GM19372 (cell line): ENCODE measurements around the gene ZNF592.

ENCODE experiments used
- ATAC-seq: cut with Tn5 transposase; IDR thresholded peaks from one replicate; pipeline ENCODE4 v1.9.1; 2021; ENCODE audit warnings: mild to moderate bottlenecking, low read depth, moderate library complexity; ENCODE audit not compliant: unreplicated experiment

ZNF592 gene, protein sequence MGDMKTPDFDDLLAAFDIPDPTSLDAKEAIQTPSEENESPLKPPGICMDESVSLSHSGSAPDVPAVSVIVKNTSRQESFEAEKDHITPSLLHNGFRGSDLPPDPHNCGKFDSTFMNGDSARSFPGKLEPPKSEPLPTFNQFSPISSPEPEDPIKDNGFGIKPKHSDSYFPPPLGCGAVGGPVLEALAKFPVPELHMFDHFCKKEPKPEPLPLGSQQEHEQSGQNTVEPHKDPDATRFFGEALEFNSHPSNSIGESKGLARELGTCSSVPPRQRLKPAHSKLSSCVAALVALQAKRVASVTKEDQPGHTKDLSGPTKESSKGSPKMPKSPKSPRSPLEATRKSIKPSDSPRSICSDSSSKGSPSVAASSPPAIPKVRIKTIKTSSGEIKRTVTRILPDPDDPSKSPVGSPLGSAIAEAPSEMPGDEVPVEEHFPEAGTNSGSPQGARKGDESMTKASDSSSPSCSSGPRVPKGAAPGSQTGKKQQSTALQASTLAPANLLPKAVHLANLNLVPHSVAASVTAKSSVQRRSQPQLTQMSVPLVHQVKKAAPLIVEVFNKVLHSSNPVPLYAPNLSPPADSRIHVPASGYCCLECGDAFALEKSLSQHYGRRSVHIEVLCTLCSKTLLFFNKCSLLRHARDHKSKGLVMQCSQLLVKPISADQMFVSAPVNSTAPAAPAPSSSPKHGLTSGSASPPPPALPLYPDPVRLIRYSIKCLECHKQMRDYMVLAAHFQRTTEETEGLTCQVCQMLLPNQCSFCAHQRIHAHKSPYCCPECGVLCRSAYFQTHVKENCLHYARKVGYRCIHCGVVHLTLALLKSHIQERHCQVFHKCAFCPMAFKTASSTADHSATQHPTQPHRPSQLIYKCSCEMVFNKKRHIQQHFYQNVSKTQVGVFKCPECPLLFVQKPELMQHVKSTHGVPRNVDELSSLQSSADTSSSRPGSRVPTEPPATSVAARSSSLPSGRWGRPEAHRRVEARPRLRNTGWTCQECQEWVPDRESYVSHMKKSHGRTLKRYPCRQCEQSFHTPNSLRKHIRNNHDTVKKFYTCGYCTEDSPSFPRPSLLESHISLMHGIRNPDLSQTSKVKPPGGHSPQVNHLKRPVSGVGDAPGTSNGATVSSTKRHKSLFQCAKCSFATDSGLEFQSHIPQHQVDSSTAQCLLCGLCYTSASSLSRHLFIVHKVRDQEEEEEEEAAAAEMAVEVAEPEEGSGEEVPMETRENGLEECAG (N-terminal part only)

DNA sequence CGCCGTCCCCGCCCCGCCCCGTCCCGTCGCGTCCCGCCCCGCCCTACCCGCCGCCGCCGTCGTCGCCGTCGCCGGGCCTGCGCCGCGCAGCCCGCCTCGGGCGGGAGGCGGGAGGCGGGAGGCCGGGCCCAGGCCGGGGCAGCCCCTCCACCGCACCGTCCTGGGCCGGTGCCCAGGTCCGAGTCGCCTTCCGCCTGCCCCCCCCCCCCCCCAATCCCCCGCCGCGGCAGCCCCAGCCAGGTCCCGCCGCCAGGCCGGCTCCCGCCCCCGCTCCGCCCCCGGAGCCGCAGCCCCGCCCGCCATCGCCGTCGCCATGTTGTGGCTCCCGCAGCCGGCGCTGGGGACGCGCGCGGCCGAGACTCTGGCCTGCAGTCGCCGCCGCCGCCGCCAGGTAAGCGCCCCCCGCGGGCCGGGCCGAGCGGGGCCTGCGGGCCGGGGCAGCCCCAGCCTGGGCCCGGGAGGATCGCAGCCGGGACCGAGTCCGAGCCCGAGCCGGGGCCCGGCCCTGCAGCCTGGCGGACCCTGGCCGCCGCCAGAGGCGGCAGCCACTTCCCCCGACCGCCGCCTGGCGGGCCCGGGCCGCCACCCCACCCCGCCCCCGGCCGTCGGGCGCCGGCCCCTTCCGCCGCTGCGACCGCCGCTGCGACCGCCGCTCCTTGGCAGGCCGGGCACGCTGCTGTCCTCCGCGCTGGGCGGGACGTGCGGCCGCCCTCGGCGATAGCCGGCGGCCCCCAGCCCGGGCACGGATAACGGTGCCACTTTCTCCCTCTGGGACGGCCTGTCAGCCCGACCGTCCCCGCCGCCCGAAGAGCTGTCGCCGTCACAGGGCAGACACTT is at the start of gene ZNF592:
Gene ZNF592, plus strand, starts transcription at position 319 of the 837 bp plus-strand sequence. CDS start 34,084 bp downstream, outside the sequence.
- peak; percentile 56 for ATAC-seq

DNA sequence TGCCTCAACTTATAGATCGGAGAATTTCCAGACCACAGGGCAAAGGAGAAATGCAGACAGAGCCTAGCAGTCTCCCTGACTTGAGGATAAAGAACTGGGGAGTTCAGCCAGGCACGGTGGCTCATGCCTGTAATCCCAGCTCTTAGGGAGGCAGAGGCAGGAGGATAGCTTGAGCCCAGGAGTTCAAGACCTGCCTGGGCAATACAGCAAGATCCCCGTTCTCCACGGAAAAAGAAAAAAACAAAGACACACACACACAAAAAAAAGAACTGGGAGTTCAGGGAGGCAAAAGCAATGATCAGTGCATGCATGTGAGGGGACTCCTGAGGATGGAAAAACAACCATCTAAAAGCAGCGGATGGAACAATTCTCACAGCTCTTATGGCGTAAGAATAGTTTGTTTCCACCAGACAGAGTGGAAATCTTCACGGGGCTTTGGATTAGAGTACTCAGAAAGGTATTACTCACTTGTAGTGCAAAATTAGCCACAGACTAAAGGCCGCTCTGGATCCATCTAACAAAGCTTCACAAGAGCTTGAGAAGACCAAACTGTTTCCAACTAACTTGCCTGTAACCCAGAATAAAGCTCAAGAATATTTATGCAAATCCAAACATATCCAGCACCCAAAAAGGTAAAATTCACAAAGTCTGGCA is 48.7 kb upstream of the ZNF592 start:
- no peak for ATAC-seq

DNA sequence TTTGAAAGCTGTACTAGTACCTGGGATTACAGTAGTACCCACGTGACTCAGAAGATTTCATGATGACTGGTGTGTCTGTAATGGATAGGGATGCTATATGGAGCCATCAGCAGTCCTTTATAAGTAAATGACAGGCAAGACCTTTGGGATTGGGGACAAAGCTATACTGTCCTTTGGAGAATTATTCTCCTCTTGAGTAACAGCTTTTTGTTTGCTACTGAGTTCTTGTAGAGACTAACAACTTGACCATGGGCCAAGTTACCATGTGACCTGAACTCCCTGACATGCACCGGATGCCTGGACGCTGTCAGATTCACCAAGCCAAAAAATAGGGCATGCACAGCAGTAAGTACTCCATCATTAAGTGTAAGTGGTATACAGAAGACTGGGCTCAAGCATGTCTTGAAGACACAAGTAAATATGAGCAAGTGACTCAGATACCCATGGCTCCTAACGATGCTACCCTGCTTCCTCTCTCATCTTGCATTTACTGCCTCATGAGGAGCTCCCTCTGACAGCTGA is 45.4 kb upstream of the ZNF592 start:
- ATAC-seq: no peak

DNA sequence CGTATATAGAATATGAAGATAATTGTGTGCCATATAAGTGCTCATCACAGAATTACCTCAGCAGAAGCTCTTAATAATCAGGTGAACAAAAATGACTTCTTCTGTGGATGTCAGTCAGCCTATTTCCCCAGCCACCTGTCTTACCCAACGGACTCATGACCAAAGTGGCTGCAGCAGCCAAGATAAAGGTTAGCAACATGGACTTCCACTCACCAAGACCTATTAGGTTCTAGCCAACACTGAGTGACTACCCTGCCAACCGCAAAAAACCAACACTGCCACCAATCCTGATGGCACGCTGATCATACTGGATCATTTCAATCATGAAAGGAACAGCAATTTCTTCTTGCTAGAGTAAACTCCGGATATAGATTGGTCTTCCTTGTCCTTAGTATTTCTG is 44.6 kb upstream of the ZNF592 start:
- ATAC-seq: no peak

DNA sequence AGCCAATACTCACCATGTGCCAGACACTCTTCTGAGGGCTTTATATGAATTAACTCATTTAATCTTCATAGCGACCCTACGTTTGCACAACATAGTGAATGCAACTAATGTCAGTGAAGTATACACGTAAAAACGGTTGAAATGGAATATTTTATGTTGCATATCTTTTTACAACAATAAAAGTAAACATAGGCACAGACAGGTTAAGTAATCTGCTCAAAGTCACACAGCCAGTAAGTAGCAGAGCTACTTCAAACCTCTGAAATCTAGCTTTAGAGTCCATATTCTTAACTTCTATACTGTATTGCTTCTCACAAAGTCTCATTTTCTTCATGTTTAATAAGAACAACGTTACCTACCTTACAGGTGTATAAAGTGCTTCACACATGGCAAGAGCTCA is 34.0 kb upstream of the ZNF592 start:
- no peak for ATAC-seq

DNA sequence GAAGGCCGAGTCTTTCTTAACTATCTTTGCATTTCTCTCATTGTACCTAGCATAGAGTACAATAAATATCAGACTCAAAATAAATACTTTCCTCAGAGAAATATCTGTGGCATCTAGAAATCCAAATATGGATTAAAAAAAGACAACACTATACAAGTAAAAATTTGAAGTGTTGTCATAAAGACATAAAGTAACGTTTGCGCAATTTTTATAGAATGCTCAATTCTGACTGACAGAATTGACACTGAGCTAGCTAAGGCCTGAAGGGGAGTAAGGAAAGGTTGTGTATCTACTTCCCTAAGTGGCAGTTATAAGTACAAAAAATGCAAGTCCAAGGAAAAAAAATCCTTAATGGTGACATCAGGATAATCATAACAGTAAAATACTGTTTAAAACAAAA is 33.6 kb upstream of the ZNF592 start:
- no peak for ATAC-seq

DNA sequence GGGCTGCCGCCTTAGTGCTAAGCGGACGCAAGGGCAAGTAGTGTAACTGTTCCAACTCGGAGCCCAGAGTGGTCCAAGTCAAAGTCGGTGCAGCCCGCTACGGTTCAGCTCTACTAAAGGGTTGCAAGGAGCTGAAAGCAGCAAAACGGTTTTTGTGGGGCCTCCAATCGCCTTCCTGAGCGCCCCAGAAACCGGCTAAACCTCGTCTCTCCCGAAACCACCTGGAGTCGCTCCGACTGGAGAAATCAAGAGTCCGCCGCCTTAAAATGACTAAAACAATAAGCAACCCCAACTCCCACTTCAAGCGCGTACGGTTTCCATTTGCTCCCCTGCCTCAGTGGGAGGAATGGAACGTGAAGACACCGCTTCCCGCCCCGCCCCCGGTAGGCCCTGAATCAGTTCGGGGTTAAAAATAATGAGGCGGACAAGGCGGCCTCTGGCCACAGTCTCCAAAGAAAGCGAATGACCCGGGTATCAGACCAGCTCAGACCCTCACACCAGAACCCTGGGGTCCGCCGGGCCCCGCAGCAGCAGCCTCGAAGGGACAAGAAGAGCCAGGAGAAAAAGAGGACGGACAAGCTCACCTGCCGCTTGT is 32.9 kb upstream of the ZNF592 start:
- ATAC-seq: no peak

DNA sequence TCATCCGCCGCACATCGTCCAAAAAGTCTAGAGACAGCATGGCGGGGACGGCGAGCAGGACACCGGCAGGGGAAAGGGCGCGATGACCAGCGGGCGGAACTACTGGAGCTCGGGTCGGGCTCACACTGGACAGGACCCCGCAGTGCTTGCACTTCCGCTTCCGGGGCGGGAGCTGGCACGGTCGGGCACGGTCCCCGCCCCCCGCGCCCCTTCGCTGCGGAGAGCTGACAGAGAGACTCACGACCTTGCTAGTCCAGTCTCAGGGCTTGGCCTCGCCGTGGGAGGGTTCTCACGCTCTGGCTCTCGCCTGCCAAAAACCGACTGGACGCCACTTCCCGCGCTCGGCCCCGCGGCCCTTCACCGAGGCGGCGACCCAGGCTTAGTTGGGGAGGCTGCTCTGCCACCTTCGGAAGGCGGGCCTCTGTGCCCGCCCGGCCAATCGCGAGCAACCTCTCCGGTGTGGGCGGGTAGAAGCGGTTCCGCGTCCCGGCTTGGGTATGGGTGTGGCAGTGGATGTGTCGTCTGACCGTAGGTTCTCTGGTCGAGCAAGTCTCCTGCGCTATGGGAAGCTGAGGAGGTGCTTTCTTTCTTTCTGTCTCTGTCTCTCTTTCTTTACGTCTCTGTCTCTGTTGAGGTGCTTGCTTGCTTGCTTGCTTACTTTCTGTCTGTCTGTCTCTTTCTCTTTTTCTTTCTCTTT is 32.2 kb upstream of the ZNF592 start, which contains the start of gene SEC11A:
Gene SEC11A, minus strand, starts transcription at position 104 of the 697 bp plus-strand sequence. Its CDS starts 64 bp downstream, at position 40.
- ATAC-seq: peak; percentile 91

DNA sequence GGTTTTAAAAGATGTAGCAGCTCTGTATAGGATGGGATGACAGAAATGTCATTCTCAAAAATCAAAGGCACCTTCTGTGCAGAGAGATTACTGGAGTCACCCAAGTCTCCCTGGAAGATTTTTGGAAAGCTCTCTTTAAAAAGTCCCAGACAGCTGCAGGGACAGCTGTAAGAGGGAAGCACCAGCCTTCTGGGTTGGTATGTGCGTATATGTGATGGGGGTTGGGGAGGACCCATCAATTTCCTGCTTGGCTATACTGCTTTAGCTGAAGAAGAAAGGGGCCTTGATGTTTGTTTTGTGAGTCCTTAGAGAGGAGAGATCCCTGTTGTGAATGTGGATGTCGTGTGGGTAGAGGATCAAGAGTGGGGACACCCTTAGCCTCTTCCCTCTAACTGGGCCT is 27.0 kb upstream of the ZNF592 start:
- no peak for ATAC-seq

DNA sequence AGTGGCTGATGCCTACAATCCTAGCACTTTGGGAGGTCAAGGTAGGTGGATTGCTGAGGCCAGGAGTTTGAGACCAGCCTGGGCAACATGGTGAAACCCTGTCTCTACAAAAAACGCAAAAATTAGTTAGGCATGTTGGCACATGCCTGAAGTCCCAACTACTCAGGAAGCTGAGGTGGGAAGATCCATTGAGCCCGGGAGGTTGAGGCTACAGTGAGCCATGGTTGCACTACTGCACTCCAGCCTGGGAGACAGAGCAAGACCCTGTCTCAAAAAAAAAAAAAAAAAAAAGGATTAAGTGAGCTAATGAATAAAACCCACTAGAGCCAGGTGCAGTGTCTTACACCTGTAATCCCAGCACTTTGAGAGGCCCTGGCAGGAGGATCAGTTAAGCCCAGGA is 25.8 kb upstream of the ZNF592 start:
- ATAC-seq: no peak

DNA sequence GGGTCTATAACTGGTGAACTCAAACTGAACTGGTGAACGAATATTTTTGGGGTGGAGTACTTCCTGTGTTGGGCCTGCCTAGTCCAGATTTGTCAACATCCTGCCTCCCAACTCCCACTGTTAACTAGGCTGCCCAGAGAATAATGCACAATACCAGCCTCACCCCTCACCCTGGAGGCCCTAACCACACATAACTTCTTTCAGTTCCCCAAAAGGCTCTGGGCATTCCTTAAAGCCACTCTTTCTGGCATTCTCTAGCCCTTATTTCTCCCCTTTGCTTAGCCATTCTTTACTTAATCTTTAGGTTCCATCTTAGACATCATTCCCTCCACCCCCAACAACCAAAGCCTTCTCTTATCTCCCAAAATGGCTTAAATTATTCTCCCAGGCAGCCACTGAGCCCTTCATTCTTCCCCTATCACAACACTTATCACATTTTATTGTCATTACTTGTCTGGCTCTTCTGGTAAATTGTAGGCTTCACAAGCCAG is 23.3 kb upstream of the ZNF592 start:
- no peak for ATAC-seq

DNA sequence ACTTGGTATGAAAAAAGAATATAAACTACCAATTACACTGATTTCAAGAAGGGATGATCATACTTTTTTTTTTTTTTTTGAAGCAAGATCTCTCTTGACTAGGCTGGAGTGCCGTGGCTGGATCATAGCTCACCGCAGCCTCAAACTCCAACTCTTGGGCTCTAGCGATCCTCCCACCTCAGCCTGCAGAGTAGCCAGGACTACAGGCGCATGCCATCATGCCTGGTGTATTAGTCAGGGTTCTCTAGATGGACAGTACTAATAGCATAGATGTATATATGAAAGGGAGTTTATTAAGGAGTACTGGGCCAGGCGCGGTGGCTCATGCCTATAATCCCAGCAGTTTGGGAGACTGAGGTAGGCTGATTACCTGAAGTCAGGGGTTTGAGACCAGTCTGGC is 21.0 kb upstream of the ZNF592 start:
- no peak for ATAC-seq

DNA sequence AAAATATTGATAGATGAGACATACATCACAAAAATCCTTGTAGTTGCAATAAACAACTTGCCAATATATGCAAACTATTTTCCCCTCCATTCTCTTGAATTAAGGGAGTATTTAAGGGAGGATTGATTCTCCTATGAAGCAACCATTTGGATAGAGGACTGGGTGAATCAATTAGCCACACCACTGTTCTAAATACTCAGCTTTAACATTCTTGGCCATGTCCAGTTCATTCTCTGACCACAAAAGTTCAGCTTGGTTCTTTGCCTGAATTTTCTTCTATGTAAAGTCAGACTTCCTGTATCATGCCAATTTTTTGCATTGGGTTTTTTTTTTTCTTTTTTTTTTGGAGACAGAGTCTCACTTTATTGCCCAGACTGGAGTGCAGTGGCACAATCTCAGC is 16.6 kb upstream of the ZNF592 start:
- ATAC-seq: no peak

DNA sequence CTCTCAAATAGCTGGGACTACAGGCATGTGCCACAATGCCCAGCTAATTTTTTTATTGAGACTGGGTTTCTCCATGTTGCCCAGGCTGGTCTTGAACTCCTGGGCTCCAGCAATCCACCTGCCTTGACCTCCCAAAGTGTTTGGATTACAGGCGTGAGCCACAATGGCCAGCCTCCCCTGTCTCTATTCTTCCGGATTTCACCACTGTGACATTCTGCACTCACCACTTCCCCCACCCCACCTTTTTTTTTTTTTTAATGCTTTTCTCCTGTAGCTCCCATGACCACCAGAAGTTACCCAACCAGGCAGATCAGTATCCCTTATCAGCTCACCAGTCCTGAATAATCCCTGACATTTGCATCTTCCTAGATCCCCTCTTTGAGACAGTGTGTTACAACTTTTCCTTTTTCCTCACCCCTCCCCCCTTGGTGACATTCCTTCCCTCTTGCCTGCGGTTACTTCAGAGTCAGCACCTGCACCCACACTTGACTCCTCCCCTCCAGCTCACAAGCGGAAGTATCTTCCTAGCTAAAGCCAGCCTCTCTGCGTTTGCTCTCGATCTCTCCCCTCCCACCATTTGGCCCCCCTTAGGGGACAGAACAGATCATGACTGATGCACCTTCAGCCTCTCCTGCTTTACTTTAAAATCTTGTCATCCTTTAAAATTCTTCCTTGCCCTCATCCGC is 13.5 kb upstream of the ZNF592 start:
- ATAC-seq: peak; percentile 64

DNA sequence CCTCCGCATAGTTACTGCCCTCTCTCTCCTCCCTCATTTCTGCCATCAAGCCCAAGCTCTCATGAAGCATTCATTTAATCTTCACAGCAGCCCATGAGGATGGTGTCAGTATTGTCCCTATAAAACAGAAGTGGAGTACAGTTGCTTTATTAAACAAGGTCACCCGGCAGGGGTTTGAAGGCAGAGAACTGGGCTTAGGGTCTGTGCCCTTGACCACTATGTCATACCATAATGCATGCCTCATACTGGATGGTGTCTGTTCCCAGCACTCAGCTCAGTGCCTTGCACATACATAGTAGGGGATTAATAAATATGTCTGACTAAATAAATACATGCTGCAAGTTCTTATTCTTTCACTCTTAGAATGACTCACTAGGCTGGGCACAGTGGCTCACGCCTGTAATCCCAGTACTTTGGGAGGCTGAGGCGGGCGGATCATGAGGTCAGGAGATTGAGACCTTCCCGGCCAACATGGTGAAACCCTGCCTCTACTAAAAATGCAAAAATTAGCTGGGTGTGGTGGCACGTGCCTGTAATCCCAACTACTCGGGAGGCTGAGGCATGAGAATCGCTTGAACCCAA is 12.8 kb upstream of the ZNF592 start:
- peak; percentile 17 for ATAC-seq

DNA sequence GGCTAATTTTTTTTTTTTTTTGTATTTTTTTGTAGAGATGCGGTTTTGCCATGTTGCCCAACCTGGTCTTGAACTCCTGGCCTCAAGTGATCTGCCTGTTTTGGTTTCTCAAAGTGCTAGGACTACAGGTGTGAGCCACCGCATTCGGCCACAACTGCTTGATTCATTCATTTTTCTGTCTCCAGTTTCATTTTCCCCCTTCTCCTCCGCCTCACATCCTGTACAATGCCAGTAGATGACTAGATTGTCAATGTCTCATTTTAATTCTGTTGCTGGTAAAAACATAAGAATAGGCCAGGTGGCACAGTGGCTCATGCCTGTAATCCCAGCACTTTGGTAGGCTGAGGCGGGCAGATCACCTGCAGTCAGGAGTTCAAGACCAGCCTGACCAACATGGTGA is 12.0 kb upstream of the ZNF592 start:
- ATAC-seq: peak; percentile 45

DNA sequence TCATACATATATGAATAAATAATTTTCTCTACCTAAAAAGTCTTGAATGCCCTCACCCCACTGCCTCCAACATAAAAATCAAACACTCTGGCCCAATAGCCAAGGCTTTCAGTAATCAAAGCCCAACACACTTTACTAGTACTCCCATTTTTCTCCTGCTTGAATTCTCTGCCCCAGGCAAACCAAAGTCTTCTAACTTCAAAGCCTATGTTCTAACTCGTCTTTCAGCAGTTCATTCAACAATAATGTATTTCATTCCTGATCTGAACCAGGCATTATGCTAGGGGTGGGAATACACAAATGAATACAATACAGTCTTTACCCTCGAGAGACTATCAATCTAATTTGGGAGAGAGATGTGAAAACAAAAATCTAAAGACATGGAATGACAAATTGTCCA is 11.4 kb upstream of the ZNF592 start:
- no peak for ATAC-seq
